WTC11 (cell line): ENCODE data around the gene FAM13A.

Experiments
- CREB1 ChIP-seq: sonication (generic); formaldehyde crosslinking; IDR thresholded peaks from 2 replicates; pipeline ENCODE4 v1.8.0; 2023; ENCODE audit warnings: mild to moderate bottlenecking, missing genetic modification reagents
- CREM ChIP-seq: sonication (generic); formaldehyde crosslinking; IDR thresholded peaks from 2 replicates; pipeline ENCODE4 v1.8.1; 2022; ENCODE audit warnings: mild to moderate bottlenecking, missing genetic modification reagents, moderate library complexity
- CTCF ChIP-seq: fragments of 200-600 bp; IDR thresholded peaks from 2 replicates; pipeline ENCODE4 v1.8.0; 2022; ENCODE audit warnings: antibody characterized with exemption
- ELF4 ChIP-seq: sonication (generic); formaldehyde crosslinking; IDR thresholded peaks from 2 replicates; pipeline ENCODE4 v1.8.1; 2022; ENCODE audit warnings: low read depth, mild to moderate bottlenecking, moderate library complexity, missing genetic modification reagents
- ETV6 ChIP-seq: sonication (generic); formaldehyde crosslinking; IDR thresholded peaks from 2 replicates; pipeline ENCODE4 v1.8.1; 2022; ENCODE audit warnings: mild to moderate bottlenecking, missing genetic modification reagents
- FOXJ3 ChIP-seq: sonication (generic); formaldehyde crosslinking; IDR thresholded peaks from 2 replicates; pipeline ENCODE4 v1.9.0; 2021; ENCODE audit warnings: missing genetic modification reagents, mild to moderate bottlenecking, borderline replicate concordance
- MAX ChIP-seq: sonication (generic); formaldehyde crosslinking; IDR thresholded peaks from 2 replicates; pipeline ENCODE4 v1.8.0; 2022; ENCODE audit warnings: mild to moderate bottlenecking, missing genetic modification reagents
- MYBL2 ChIP-seq: sonication (generic); formaldehyde crosslinking; IDR thresholded peaks from 2 replicates; pipeline ENCODE4 v1.8.1; 2023; ENCODE audit warnings: mild to moderate bottlenecking, moderate library complexity, missing genetic modification reagents
- PREB ChIP-seq: sonication (generic); formaldehyde crosslinking; IDR thresholded peaks from 2 replicates; pipeline ENCODE4 v1.8.1; 2022; ENCODE audit warnings: mild to moderate bottlenecking, missing genetic modification reagents, moderate library complexity, borderline replicate concordance
- RELA ChIP-seq: sonication (generic); formaldehyde crosslinking; IDR thresholded peaks from 2 replicates; pipeline ENCODE4 v1.8.1; 2022; ENCODE audit warnings: missing genetic modification reagents, mild to moderate bottlenecking, borderline replicate concordance
- SMAD4 ChIP-seq: sonication (generic); formaldehyde crosslinking; IDR thresholded peaks from 2 replicates; pipeline ENCODE4 v1.8.0; 2022; ENCODE audit warnings: mild to moderate bottlenecking, missing genetic modification reagents
- SP1 ChIP-seq: sonication (generic); formaldehyde crosslinking; conservative IDR thresholded peaks from 2 replicates; pipeline ENCODE4 v1.8.1; 2022; ENCODE audit warnings: missing genetic modification reagents
- ZNF232 ChIP-seq: sonication (generic); formaldehyde crosslinking; IDR thresholded peaks from 2 replicates; pipeline ENCODE4 v1.8.0; 2022; ENCODE audit warnings: mild to moderate bottlenecking, missing genetic modification reagents
- ZSCAN18 ChIP-seq: fragments of 250-450 bp; sonication (Bioruptor Pico); IDR thresholded peaks from 2 replicates; pipeline ENCODE4 v2.1.2; 2022; ENCODE audit warnings: mild to moderate bottlenecking, moderate library complexity

- TF ChIP-seq CTCF = no peak
- no peak for TF ChIP-seq SP1 (CRISPR knock-in tag)
- TF ChIP-seq ELF4 (CRISPR knock-in tag) = no peak
- no peak for TF ChIP-seq CREB1 (CRISPR knock-in tag)
- TF ChIP-seq SMAD4 = no peak
- no peak for TF ChIP-seq MAX (CRISPR knock-in tag)
- no peak for TF ChIP-seq CREM (CRISPR knock-in tag)
- TF ChIP-seq PREB (CRISPR knock-in tag) = no peak
- no peak for TF ChIP-seq MYBL2
- no peak for TF ChIP-seq ETV6
- no peak for TF ChIP-seq RELA (CRISPR knock-in tag)
- TF ChIP-seq ZSCAN18 (CRISPR knock-in tag) = no peak
- TF ChIP-seq ZNF232 = no peak
- no peak for TF ChIP-seq FOXJ3 (CRISPR knock-in tag)
These were observed 321.4 kb downstream of the FAM13A start for GRCh38 chr4:88735564-88735963.
